GM21526 (cell line): ENCODE data around the gene GLMP.

ENCODE experiments used
- ATAC-seq: cut with Tn5 transposase; IDR thresholded peaks from one replicate; pipeline ENCODE4 v1.9.1; 2021; ENCODE audit warnings: moderate library complexity; ENCODE audit not compliant: unreplicated experiment, low FRiP score

The GLMP gene

GRCh38 chr1:156253634-156254033 is 41.8 kb downstream of the GLMP start:
- ATAC-seq: no peak

GRCh38 chr1:156251527-156251926 is 44.0 kb downstream of the GLMP start:
- no peak for ATAC-seq

GRCh38 chr1:156249593-156249992 is 45.9 kb downstream of the GLMP start:
- no peak for ATAC-seq

- ATAC-seq: no peak
Measured at GRCh38 chr1:156248323-156248683, 47.2 kb downstream of the GLMP start.

- no peak for ATAC-seq
Measured at GRCh38 chr1:156247460-156248322, 47.8 kb downstream of the GLMP start, which contains the start of gene PAQR6. TSS of gene PAQR6 (minus strand) at chr1:156248056. CDS start at chr1:156246731, 1,325 bp downstream.

GRCh38 chr1:156246781-156247459 is 48.6 kb downstream of the GLMP start:
- no peak for ATAC-seq

GRCh38 chr1:156246241-156246780 is 49.2 kb downstream of the GLMP start:
- ATAC-seq: no peak

- ATAC-seq: no peak
Measured at GRCh38 chr1:156245451-156246232, 49.8 kb downstream of the GLMP start.

- ATAC-seq: no peak
Measured at GRCh38 chr1:156244712-156245111, 50.8 kb downstream of the GLMP start.

GRCh38 chr1:156244126-156244525 is 51.4 kb downstream of the GLMP start:
- no peak for ATAC-seq

- ATAC-seq: no peak
Measured at GRCh38 chr1:156242738-156243137, 52.7 kb downstream of the GLMP start.
